Natural killer cell (primary cell): ENCODE data around the gene PPP5C. TPM values are rescaled to one million over a fixed set of nuclear protein-coding genes. Genes with fewer than 3 reads are reported as not detected.

Experiments
- ATAC-seq, 3 donors: fragments of 150-1000 bp in 2 of 3; fragments of 200-7000 bp in 1 of 3; cut with Tn5 transposase; 1 replicate in 1 of 3; 2 replicates in 2 of 3; pipeline ENCODE4 v1.10.0; 2021; ENCODE audit warnings: mild to moderate bottlenecking in 2 of 3, moderate library complexity in 2 of 3
- DNase-seq, 2 donors: peaks; one replicate each; pipeline versions ENCODE4 v3.0.0 to v3.0.0-alpha.2; 2013 to 2021; ENCODE audit warnings: mixed read lengths in 1 of 2
- H3K27ac ChIP-seq: one replicate; pipeline ENCODE4 v1.5.1; 2013; ENCODE audit warnings: mild to moderate bottlenecking, low read length
- H3K27me3 ChIP-seq: one replicate; pipeline ENCODE4 v1.6.1; 2013; ENCODE audit warnings: low read length; ENCODE audit not compliant: control insufficient read depth, insufficient read depth
- H3K36me3 ChIP-seq: one replicate; pipeline ENCODE4 v1.6.1; 2013; ENCODE audit warnings: low read length; ENCODE audit not compliant: control insufficient read depth, insufficient read depth
- H3K4me1 ChIP-seq: one replicate; pipeline ENCODE4 v1.6.1; 2013; ENCODE audit warnings: low read length; ENCODE audit not compliant: control insufficient read depth, insufficient read depth
- H3K4me3 ChIP-seq: one replicate; pipeline ENCODE4 v1.5.1; 2013; ENCODE audit warnings: low read length
- H3K9me3 ChIP-seq: one replicate; pipeline ENCODE4 v1.6.1; 2013; ENCODE audit warnings: low read length; ENCODE audit not compliant: control insufficient read depth, insufficient read depth
- H3K27ac Mint-ChIP-seq, 2 donors: one replicate each; pipeline ENCODE4 v1.8.0; 2022; ENCODE audit warnings: mild to moderate bottlenecking in 2 of 2, mixed read lengths in 2 of 2, moderate library complexity in 1 of 2
- H3K27me3 Mint-ChIP-seq, 2 donors: one replicate each; pipeline ENCODE4 v1.8.0; 2022; ENCODE audit warnings: low read depth in 2 of 2, mixed read lengths in 2 of 2
- H3K36me3 Mint-ChIP-seq: one replicate; pipeline ENCODE4 v1.8.0; 2022; ENCODE audit warnings: mixed read lengths
- H3K4me1 Mint-ChIP-seq, 2 donors: one replicate each; pipeline ENCODE4 v1.8.0; 2022; ENCODE audit warnings: mixed read lengths in 2 of 2
- H3K4me3 Mint-ChIP-seq: one replicate; pipeline ENCODE4 v1.8.0; 2022; ENCODE audit warnings: mild to moderate bottlenecking, moderate library complexity, mixed read lengths
- H3K9me3 Mint-ChIP-seq, 2 donors: one replicate each; pipeline ENCODE4 v1.8.0; 2022; ENCODE audit warnings: mixed read lengths in 2 of 2
- CTCF ChIP-seq: fragments of 200-600 bp; IDR thresholded peaks from one replicate; pipeline ENCODE4 v1.8.0; 2022; ENCODE audit warnings: antibody characterized with exemption
- WGBS: methylation state at CpG from one replicate; pipeline ENCODE4 v1.1.7; 2013; ENCODE audit warnings: missing lambda C conversion rate; ENCODE audit not compliant: insufficient coverage; 5-methylcytosine and 5-hydroxymethylcytosine counted together
- intact Hi-C: fragments of 100-400 bp; cut with micrococcal nuclease; formaldehyde crosslinking; loops from one replicate; pipeline ENCODE4 v1.14.2; 2022
- total RNA-seq, 4 donors: library from RNA; stranded (reverse); fragments of 120-200 nt in 1 of 4; gene quantifications; one replicate each; pipeline versions ENCODE4 v1.2.3 to v1.2.4, GENCODE V29; 2013 to 2022

The PPP5C gene
- total RNA-seq, 3 donors from 2014 or later (not counting 1 experiment from before 2014, with no cell fraction given), result 95.4 to 106 (median 98.4) TPM

GRCh38 chr19:46369817-46370216, 22.9 kb downstream of the PPP5C start:
- Mint-ChIP-seq H3K27me3 (no peaks in the 10 kb centered on the region), H3K9me3 (no peaks in the 10 kb centered on the region), H3K36me3 (no peaks in the 10 kb centered on the region), H3K4me3 (no peak overlapping the region), H3K4me1 (peaks cover 48 to 72% of the 10 kb centered on the region in 2 donors), H3K27ac (no peak overlapping the region)
- no peak for DNase-seq
- Histone ChIP-seq H3K9me3 (no peaks in the 10 kb centered on the region), H3K36me3 (peaks cover 30% of the 10 kb centered on the region), H3K27ac (no peak overlapping the region), H3K4me1 (peaks cover 48% of the 10 kb centered on the region), H3K27me3 (no peaks in the 10 kb centered on the region), H3K4me3 (no peak overlapping the region)
- WGBS, result 98% methylated on average over 7 of the region's 7 CpGs
- ATAC-seq, result no peak
- intact Hi-C loops, result no loop called here
- TF ChIP-seq CTCF, result no peak

DNA sequence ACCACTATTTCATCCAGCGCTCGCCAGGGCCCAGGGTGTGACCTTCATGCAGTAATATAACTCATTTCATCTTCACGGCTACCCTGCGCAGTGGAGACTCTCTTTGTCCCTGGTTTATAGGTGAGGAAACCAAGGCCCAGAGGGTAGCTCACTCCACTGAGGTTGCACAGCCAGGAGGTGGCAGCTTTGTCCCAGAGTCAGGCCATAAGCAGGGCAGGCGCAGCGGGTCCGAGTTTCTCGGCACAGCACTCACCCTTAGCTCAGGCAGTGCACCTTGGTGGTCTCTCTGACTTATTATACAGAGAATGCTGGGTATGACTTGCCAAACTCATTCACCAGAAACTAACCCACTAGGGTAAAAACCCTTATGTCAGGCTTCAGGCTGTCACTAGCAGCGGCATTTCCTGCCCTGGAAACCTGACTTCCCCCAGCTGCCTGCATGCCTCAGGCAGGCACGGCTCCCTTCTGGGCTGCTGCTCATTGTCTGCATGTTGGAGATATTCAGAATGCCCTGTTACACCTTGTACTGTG, 24.5 kb downstream of the PPP5C start:
- no peak for DNase-seq

DNA sequence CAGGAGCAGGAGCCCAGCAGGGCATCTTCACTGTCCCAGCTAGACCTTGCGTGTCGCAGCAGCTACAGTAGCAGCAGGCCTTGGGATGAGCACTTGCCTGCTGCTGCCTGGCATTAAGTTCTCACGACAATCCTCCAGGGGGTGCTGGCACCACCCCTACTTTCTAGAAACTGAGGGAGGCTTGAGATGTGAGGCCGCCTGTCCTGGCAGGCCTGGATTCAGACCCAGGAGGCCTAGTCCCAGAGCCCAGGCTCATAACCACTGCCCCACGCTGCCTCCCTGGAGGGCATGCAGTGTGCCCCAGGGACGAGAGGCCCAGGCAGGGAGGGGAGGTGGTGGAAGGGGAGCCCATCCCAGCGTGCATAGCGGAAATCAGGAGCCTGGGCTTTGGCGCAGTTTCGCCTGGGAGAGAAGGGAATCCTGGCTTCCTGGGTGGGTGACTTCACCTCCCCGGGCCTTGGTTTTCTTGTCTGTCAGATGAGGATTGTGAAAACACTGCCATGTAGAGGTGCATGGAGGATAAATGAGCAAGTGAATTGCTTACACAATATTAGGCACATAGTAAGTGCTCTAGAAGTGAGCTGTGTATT, 26.1 kb downstream of the PPP5C start:
- no peak for ATAC-seq
- intact Hi-C loops, result no loop called here
- no peak overlapping the region for H3K27ac Mint-ChIP-seq
- no peak overlapping the region for H3K4me3 Mint-ChIP-seq
- peaks cover 26% of the 10 kb centered on the region for H3K4me1 ChIP-seq
- no peaks in the 10 kb centered on the region for H3K27me3 Mint-ChIP-seq
- no peak overlapping the region for H3K27ac ChIP-seq
- no peak for TF ChIP-seq CTCF
- 96% methylated on average over 11 of the region's 11 CpGs for WGBS
- DNase-seq, result no peak
- H3K4me1 Mint-ChIP-seq, result peaks cover 33 to 53% of the 10 kb centered on the region in 2 donors
- peaks cover 6% of the 10 kb centered on the region for H3K36me3 Mint-ChIP-seq
- peaks cover 35% of the 10 kb centered on the region for H3K36me3 ChIP-seq
- no peaks in the 10 kb centered on the region for H3K9me3 Mint-ChIP-seq
- no peaks in the 10 kb centered on the region for H3K27me3 ChIP-seq
- no peaks in the 10 kb centered on the region for H3K9me3 ChIP-seq
- H3K4me3 ChIP-seq, result no peak overlapping the region

More for the DNA sequence above, 24.5 kb downstream of the PPP5C start:
- Histone ChIP-seq H3K9me3 (no peaks in the 10 kb centered on the region), H3K36me3 (peaks cover 30% of the 10 kb centered on the region), H3K27ac (peak overlapping the region; percentile 31), H3K4me1 (peaks cover 32% of the 10 kb centered on the region), H3K27me3 (no peaks in the 10 kb centered on the region), H3K4me3 (no peak overlapping the region)
- Mint-ChIP-seq H3K9me3 (no peaks in the 10 kb centered on the region), H3K27ac (peak overlapping the region; percentile 84 to 93), H3K4me3 (peak overlapping the region; percentile 75), H3K4me1 (peaks cover 39 to 60% of the 10 kb centered on the region in 2 donors), H3K27me3 (no peaks in the 10 kb centered on the region), H3K36me3 (no peaks in the 10 kb centered on the region)
- ATAC-seq, result peak in 2 of 3 donors; percentile 68 to 85
- 40% methylated on average over 10 of the region's 10 CpGs for WGBS
- intact Hi-C loops, result no loop called here
- TF ChIP-seq CTCF, result no peak
